BLaER1 treated with 17β-estradiol and CSF1 and Interleukin-3, amounts not matched to agents 10 nM and 100 nM (cell line): Measurements from ENCODE around the gene ECT2L.
A peak's percentile ranks its signal among the peaks of the same experiment; 100 is the strongest.

Experiments used
- H3K27ac ChIP-seq, 11 experiments: shearing (Covaris generic); formaldehyde crosslinking; 2 replicates each; pipeline ENCODE4 v1.8.1; 2022
- H3K27me3 ChIP-seq, 11 experiments: shearing (Covaris generic); formaldehyde crosslinking; 2 replicates each; pipeline ENCODE4 v1.8.1; 2022
- H3K36me3 ChIP-seq, 11 experiments: shearing (Covaris generic); formaldehyde crosslinking; 2 replicates each; pipeline ENCODE4 v1.8.1; 2022
- H3K4me1 ChIP-seq, 10 experiments: shearing (Covaris generic); formaldehyde crosslinking; 2 replicates each; pipeline ENCODE4 v1.8.1; 2022
- H3K4me2 ChIP-seq, 11 experiments: shearing (Covaris generic); formaldehyde crosslinking; 2 replicates each; pipeline ENCODE4 v1.8.1; 2022
- H3K4me3 ChIP-seq, 10 experiments: shearing (Covaris generic); formaldehyde crosslinking; 2 replicates each; pipeline ENCODE4 v1.8.1; 2022
- H3K9ac ChIP-seq, 11 experiments: shearing (Covaris generic); formaldehyde crosslinking; 2 replicates each; pipeline ENCODE4 v1.8.1; 2022
- H3K9me3 ChIP-seq, 11 experiments: shearing (Covaris generic); formaldehyde crosslinking; replicated peaks in 1 of 11; 2 replicates each; pipeline ENCODE4 v1.8.1; 2022
- H4K20me1 ChIP-seq, 11 experiments: shearing (Covaris generic); formaldehyde crosslinking; 2 replicates each; pipeline ENCODE4 v1.8.1; 2022
- Cebpa-rat ChIP-seq, 11 experiments: shearing (Covaris generic); IDR thresholded peaks; 2 replicates each; pipeline ENCODE4 v1.8.1; 2022

ECT2L gene

DNA sequence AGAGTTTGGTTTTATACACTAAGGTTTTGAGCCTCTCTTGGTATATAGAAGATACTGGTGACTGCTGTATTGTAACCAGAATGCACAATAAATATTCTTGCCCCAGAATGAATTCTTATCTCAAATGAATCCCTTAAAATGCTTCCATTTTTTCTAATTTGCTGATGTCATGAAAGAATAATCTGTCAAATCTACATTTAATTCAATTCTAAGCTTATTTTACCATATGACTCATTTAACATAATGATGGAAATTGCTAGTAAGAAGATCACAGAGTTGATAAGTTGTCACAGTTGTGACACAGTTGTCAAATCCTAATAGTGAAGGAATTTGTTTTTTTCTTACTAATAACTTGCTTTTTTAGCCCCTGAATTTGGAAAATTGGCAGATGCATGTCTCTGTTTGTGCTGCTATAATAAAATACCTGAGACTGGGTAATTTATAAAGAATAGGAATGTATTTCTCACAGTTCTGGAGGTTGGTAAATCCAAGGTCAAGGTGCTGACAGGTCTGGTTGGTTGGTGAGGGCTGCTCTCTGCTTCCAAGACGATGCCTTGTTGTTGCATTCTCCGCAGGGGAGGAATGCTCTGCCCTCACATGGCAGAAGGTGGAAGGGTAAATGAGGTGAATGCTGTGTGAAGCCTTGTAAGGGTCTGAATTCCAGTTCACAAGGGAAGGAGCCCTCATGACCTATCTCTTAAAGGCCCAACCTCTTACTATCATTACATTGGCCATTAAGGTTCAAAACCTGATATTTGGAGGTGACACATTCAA lies 4.7 kb downstream of the ECT2L start:
- Histone ChIP-seq H3K27ac (no peak overlapping the region), H3K27me3 (no peaks in the 10 kb centered on the region), H3K36me3 (no peaks in the 10 kb centered on the region; a peak in 1 of 22 replicates), H3K9ac (no peak overlapping the region), H3K4me2 (no peak overlapping the region), H4K20me1 (no peaks in the 10 kb centered on the region), H3K4me3 (no peak overlapping the region), H3K4me1 (peaks cover 0 to 6% (median 5%) of the 10 kb centered on the region in 10 experiments; a peak in 12 of 20 replicates), H3K9me3 (0 out of 22 replicates have a peak, but pooled peaks cover 0 to 3% (median 0%) of the 10 kb centered on the region in 11 experiments)
- TF ChIP-seq Cebpa-rat (IDR thresholded peaks at IDR 0.05): no peak

DNA sequence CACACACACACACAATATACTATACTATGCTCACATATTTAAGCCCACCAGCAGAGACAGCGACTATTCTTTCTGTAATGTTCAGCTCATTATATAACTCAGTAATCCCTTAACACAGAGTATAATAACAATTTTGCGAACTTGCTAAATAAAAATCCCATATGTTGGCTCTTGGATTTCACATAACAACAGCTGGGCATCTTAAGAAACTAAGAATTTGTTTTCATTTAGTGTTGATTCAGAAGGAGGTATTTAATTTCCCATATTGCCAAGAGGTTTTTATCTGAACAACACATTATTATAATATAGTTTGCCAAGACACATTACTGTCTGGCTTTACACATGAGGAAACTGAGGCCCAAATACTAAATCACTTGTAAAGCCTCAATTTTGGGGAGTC lies 7.4 kb downstream of the ECT2L start:
- Histone ChIP-seq H3K36me3 (no peaks in the 10 kb centered on the region), H3K9me3 (no peaks in the 10 kb centered on the region), H3K27me3 (0 out of 22 replicates have a peak, but pooled peaks cover 0 to 4% (median 0%) of the 10 kb centered on the region in 11 experiments), H3K4me2 (no peak overlapping the region), H3K9ac (no peak overlapping the region), H3K4me1 (peaks cover 12 to 28% (median 25%) of the 10 kb centered on the region in 10 experiments), H4K20me1 (no peaks in the 10 kb centered on the region), H3K4me3 (no peak overlapping the region), H3K27ac (no peak overlapping the region)
- no peak for TF ChIP-seq Cebpa-rat (IDR thresholded peaks at IDR 0.05)

DNA sequence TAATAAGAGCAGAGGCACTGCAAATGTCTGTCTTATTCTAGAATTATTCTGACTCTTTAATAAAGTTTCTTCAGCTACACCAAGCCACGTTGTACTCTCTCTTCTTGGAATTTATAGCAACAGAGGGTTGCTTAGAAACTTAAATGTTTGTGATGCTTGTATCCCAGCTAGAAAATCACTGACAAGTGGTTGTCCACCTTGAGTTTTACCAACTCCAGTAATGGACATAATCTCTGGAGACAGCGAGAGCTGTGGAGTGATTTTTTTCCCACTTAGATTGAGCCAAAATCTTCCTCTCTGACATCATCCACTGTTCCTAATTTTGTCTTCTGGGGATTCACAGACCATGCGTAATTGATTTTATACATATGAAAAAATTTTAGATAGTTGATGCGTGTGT lies 8.0 kb downstream of the ECT2L start:
- H3K9me3 ChIP-seq: no peaks in the 10 kb centered on the region
- no peak for TF ChIP-seq Cebpa-rat (IDR thresholded peaks at IDR 0.05)
- H3K9ac ChIP-seq: no peak overlapping the region
- H3K4me3 ChIP-seq: no peak overlapping the region
- no peak overlapping the region for H3K27ac ChIP-seq
- H3K4me2 ChIP-seq: no peak overlapping the region
- H4K20me1 ChIP-seq: no peaks in the 10 kb centered on the region
- 0 out of 22 replicates have a peak, but pooled peaks cover 0 to 4% (median 0%) of the 10 kb centered on the region in 11 experiments for H3K27me3 ChIP-seq
- H3K4me1 ChIP-seq: peaks cover 12 to 28% (median 25%) of the 10 kb centered on the region in 10 experiments
- H3K36me3 ChIP-seq: no peaks in the 10 kb centered on the region

DNA sequence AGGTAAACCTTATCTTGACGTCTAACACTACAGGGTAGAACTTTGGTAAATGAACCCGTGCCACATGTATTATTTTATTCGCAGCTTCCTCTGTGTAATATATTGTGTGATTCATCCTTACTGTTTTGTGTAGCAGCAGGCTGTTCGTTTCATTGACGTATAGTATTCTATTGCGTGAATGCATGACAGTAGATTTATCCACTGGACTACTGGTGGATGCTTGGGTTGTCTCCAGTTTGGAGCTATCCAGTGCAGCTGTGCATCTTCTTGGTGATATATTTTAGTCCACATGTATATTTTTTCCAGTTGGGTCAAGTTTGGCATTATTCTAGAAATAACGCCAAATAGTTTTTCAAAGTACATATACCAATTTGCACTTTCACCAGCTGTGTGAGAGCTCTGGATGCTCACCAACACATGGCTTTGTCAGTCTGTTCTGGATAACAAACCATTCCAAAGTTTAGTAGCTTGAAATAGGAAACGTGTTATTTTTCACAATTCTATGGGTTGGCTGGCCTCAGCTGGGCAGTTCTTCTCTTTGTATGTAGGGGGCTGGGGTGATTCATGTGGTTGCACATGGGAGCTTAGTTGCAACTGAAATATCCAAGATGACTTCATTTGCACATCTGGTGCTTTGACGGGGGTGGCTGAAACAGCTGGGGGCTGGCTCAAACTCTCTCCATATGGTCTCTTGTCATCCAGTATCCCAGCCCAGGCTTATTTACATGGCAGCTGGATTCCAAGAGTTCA lies 9.3 kb downstream of the ECT2L start:
- no peaks in the 10 kb centered on the region for H3K36me3 ChIP-seq
- peak overlapping the region in 8 of 11 experiments; percentile 26 to 69 (median 46); a peak in 14 of 22 replicates for H3K4me2 ChIP-seq
- H4K20me1 ChIP-seq: no peaks in the 10 kb centered on the region
- no peak overlapping the region for H3K4me3 ChIP-seq
- peak overlapping the region in 1 of 11 experiments; percentile 20; a peak in 1 of 22 replicates for H3K27ac ChIP-seq
- peaks cover 12 to 28% (median 25%) of the 10 kb centered on the region in 10 experiments for H3K4me1 ChIP-seq
- H3K9me3 ChIP-seq: 0 out of 22 replicates have a peak, but pooled peaks cover 0 to 4% (median 0%) of the 10 kb centered on the region in 11 experiments
- TF ChIP-seq Cebpa-rat (IDR thresholded peaks at IDR 0.05): no peak
- 0 out of 22 replicates have a peak, but pooled peaks cover 0 to 4% (median 0%) of the 10 kb centered on the region in 11 experiments for H3K27me3 ChIP-seq
- H3K9ac ChIP-seq: no peak overlapping the region

DNA sequence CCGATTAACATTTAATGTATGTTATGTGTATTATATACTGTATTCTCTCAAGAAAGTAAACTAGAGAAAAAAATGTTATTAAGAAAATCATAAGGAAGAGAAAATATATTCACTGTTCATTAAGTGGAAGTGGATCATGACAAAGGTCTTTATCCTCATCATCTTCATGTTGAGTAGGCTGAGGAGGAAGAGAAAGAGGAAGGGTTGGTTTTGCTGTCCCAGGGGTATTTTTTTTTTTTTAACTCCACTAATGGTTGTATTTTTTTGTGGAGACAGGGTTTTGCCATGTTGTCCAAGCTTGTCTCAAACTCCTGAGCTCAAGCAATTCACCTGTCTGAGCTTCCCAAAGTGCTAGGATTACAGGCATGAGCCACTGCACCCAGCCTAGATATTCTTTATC lies 11.0 kb downstream of the ECT2L start:
- H3K27ac ChIP-seq: no peak overlapping the region
- H4K20me1 ChIP-seq: no peaks in the 10 kb centered on the region
- H3K36me3 ChIP-seq: no peaks in the 10 kb centered on the region
- H3K4me3 ChIP-seq: no peak overlapping the region
- 0 out of 22 replicates have a peak, but pooled peaks cover 0 to 4% (median 0%) of the 10 kb centered on the region in 11 experiments for H3K9me3 ChIP-seq
- TF ChIP-seq Cebpa-rat (IDR thresholded peaks at IDR 0.05): no peak
- peak overlapping the region; percentile 23 to 70 (median 56) for H3K4me2 ChIP-seq
- peaks cover 12 to 28% (median 25%) of the 10 kb centered on the region in 10 experiments for H3K4me1 ChIP-seq
- H3K27me3 ChIP-seq: 0 out of 22 replicates have a peak, but pooled peaks cover 0 to 4% (median 0%) of the 10 kb centered on the region in 11 experiments
- no peak overlapping the region for H3K9ac ChIP-seq

DNA sequence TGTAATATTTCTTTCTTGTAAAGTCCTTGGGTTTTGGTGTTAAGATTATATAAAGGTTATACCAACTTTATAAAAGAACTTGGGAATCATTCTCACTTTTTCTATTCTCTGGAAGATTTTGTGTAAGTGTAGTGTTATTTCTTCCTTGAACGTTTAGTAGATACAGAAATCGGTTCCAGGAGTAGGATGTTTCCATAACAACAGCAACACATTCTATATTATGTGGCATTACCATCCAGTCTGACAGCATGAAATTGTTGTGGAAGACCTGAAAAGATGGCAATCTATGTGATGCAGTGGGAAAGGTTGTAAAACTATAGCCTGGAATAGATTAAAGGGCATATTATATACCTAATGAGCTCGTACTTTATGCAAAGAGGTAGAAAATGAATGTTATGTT lies 13.8 kb downstream of the ECT2L start:
- H3K36me3 ChIP-seq: no peaks in the 10 kb centered on the region
- no peak for TF ChIP-seq Cebpa-rat (IDR thresholded peaks at IDR 0.05)
- H3K27me3 ChIP-seq: 0 out of 22 replicates have a peak, but pooled peaks cover 0 to 4% (median 0%) of the 10 kb centered on the region in 11 experiments
- no peak overlapping the region for H3K4me2 ChIP-seq
- H3K9me3 ChIP-seq: 0 out of 22 replicates have a peak, but pooled peaks cover 0 to 4% (median 0%) of the 10 kb centered on the region in 11 experiments
- H4K20me1 ChIP-seq: no peaks in the 10 kb centered on the region
- H3K27ac ChIP-seq: no peak overlapping the region
- H3K4me1 ChIP-seq: peaks cover 12 to 28% (median 26%) of the 10 kb centered on the region in 10 experiments
- no peak overlapping the region for H3K9ac ChIP-seq
- no peak overlapping the region for H3K4me3 ChIP-seq

DNA sequence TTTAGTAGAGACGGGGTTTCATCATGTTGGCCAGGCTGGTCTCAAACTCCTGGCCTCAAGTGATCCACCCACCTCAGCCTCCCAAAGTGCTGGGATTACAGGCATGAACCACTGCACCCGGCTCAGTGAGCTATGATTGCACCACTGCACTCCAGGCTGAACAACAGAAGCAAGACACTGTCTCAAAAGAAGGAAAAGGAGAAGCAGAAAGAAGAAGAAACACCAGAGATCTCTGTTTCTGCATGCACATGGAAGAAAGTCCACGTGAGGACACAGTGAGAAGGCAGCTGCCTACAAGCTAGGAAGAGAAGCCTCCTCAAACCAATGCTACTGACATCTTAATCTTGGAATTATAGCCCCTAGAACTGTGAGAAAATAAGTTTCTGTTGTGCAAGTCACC lies 16.0 kb downstream of the ECT2L start:
- no peak overlapping the region for H3K9ac ChIP-seq
- no peak for TF ChIP-seq Cebpa-rat (IDR thresholded peaks at IDR 0.05)
- no peak overlapping the region for H3K27ac ChIP-seq
- H3K4me2 ChIP-seq: peak overlapping the region in 1 of 11 experiments; percentile 5; a peak in 1 of 22 replicates
- H3K36me3 ChIP-seq: no peaks in the 10 kb centered on the region
- no peaks in the 10 kb centered on the region for H3K27me3 ChIP-seq
- peaks cover 6 to 20% (median 9%) of the 10 kb centered on the region in 10 experiments for H3K4me1 ChIP-seq
- 0 out of 22 replicates have a peak, but pooled peaks cover 0 to 4% (median 0%) of the 10 kb centered on the region in 11 experiments for H3K9me3 ChIP-seq
- no peak overlapping the region for H3K4me3 ChIP-seq
- no peaks in the 10 kb centered on the region for H4K20me1 ChIP-seq

DNA sequence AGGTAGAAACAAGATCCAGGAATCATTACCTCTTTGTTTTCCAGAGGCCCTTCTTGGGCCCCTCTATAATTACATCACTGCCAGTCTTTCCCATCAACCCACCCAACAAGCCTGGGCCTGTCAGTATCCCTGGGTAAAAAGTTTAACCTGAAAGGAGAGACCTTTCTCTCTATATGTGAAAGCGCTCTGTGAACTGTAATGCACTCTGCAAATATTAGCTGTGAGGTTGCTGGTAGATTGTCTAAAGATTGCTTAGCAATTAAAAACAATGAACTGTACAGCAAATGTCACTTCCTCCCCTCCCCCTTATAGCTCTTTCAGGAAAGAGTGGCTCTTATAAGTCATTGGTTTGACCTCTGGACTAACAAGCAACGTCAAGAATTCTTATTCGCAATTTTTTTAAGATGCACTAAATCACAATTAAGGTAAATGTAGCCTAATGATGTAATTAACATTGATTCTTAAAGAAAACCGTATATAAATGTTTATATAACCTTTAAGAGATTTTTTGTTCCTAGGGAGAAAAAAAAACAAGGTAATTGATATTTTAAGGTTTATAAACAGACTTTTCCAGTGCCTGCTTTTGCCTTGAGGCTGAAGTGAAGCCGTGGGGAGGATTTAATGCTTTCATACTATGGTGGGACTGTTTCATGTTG lies 18.4 kb downstream of the ECT2L start:
- Histone ChIP-seq H3K27me3 (no peaks in the 10 kb centered on the region), H3K4me2 (no peak overlapping the region), H3K9ac (no peak overlapping the region), H3K27ac (no peak overlapping the region), H3K4me1 (peaks cover 11 to 28% (median 17%) of the 10 kb centered on the region in 10 experiments), H3K36me3 (no peaks in the 10 kb centered on the region), H3K4me3 (no peak overlapping the region), H3K9me3 (0 out of 22 replicates have a peak, but pooled peaks cover 0 to under 1% (median 0%) of the 10 kb centered on the region in 11 experiments), H4K20me1 (no peaks in the 10 kb centered on the region)
- no peak for TF ChIP-seq Cebpa-rat (IDR thresholded peaks at IDR 0.05)
